Gastroesophageal sphincter (tissue), 3 donors: ENCODE results near the gene SFPQ.

Experiments
- POLR2A ChIP-seq, 2 donors: fragments of 450-650 bp; IDR thresholded peaks; one replicate each; pipeline ENCODE4 v1.6.1; 2017; ENCODE audit warnings: antibody characterized with exemption in 2 of 2, mild to moderate bottlenecking in 2 of 2, moderate library complexity in 1 of 2
- POLR2AphosphoS5 ChIP-seq: sonication (generic); formaldehyde crosslinking; IDR thresholded peaks from one replicate; pipeline ENCODE4 v1.6.1; 2017; ENCODE audit warnings: antibody characterized with exemption
- TF ChIP-seq, protein P1 (sequence below), 4 experiments: fragments of 200-600 bp in 2 of 4; fragments of 450-650 bp in 2 of 4; sonication (generic) in 1 of 4; IDR thresholded peaks; one replicate each; pipeline ENCODE4 v1.5.1; 2017 to 2019; ENCODE audit warnings: antibody characterized with exemption in 4 of 4, mild to moderate bottlenecking in 2 of 4, moderate library complexity in 2 of 4

DNA sequence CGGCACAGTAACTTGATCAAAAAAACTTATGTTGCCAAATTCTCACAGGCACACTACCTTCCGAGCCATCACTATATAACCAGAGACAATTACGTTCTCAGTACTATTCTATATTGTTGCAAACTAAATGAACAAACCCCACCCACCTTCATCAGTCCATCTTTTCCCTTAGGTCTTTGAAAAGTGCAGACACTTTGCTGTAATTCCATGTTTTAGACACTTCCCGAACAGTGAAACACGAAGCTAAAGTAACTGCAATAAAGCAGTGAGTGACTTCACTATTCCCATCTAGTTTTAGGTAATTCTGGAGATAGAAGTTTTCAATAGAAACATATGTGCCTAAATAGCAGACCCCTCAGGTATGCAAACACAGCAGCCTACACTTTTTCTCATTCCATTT lies 7.7 kb downstream of the SFPQ start:
- TF ChIP-seq, protein P1, sequence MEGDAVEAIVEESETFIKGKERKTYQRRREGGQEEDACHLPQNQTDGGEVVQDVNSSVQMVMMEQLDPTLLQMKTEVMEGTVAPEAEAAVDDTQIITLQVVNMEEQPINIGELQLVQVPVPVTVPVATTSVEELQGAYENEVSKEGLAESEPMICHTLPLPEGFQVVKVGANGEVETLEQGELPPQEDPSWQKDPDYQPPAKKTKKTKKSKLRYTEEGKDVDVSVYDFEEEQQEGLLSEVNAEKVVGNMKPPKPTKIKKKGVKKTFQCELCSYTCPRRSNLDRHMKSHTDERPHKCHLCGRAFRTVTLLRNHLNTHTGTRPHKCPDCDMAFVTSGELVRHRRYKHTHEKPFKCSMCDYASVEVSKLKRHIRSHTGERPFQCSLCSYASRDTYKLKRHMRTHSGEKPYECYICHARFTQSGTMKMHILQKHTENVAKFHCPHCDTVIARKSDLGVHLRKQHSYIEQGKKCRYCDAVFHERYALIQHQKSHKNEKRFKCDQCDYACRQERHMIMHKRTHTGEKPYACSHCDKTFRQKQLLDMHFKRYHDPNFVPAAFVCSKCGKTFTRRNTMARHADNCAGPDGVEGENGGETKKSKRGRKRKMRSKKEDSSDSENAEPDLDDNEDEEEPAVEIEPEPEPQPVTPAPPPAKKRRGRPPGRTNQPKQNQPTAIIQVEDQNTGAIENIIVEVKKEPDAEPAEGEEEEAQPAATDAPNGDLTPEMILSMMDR (IDR thresholded peaks at IDR 0.05): no peak
- TF ChIP-seq POLR2A (IDR thresholded peaks at IDR 0.05) (no peak), POLR2AphosphoS5 (no peak)
